Activated naive CD8-positive, alpha-beta T cell treated with anti-CD3 and anti-CD28 coated beads, Interleukin-2, amount 50 U/mL, for 16 hours (primary cell): Measurements from ENCODE around the gene SEC14L2.
"Not testable (repeated sequence)": the region's sequence is repeated elsewhere in the genome, so short reads cannot be mapped to it uniquely, and the experiment has no call there.

Experiments used
- DNase-seq: peaks from one replicate; pipeline ENCODE4 v3.0.0-alpha.2; 2020; ENCODE audit warnings: low read depth, low spot score

The SEC14L2 gene

DNA sequence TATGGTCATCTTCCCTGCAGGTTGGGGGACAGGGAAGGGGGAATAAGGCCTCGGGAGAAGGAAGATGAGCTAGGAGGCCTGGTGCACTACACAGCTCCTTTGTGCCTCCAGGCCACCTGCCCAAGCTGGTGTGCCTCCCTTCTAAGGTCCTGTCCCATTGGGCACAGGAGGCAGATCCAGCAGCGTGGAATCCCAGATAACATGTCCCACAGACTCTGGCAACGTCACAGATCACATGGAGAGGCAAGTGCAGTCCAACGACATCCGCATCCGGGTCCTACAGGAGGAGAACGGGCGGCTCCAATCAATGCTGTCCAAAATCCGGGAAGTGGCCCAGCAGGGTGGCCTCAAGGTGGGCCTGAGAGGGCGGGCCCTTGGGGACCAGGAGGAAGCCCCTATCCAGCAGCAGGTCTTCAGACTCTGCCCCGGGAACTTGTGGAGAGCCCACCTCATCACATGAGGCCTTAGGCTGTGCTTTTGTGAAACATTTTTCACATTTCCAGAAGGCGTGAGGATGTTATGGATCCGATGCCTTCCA is 21.4 kb upstream of the SEC14L2 start:
- DNase-seq: no peak

DNA sequence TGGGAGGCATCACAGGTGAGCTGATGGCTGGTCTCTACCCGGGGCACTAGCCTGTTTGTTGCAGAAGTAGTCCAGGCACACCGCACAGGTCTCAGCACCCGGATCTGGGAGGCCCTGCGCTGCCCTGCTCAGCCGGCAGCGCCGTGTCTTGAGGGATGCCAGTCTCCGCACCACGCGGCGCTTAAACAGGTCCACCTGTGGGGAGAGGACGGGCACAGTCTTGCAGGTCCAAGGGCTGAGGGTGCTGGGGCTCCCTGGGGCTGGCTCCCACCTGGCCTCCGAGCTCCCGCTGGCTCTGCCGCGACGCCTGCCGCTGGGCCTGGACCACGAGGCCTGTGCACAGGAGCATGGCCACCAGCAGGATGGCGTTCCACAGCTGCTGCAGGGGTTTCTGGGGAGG is 16.8 kb upstream of the SEC14L2 start:
- DNase-seq: no peak

DNA sequence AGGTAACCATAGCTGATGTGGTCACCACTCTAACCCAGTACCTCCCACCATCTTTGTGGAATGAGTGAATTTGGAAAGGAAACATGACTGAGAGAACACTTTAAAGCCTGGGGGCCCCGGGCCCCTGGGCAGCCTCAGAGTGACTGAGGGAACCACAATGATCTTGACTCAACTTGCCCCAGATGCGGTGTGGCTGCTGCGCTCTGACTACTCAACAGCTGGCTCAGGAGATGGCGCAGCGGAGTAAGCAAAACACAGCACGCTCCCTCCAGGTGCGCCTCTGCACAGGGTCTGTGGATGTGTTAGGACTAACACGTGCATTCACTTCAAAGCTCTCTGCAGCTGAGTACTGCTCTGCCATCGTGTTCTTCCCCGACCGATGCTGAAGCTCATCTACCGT is 15.6 kb upstream of the SEC14L2 start:
- DNase-seq: no peak

DNA sequence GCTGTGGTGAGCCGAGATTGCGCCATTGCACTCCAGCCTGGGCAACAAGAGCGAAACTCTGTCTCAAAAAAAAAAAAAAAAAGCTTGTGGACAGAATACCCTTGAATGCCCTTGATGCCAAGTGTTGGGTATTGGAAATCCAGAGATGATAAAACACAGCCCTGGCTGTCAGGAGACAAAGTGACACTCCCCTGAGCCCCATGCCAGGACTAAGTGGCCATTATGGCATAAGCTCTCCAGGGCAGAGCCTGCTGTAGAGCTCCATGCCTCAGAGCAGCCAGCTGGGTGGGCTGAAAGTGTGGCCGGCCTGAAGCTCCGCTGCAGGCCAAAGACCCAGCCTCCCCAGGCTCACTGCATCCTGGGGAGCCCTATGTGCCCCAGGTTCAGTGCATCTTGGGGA is 14.5 kb upstream of the SEC14L2 start:
- DNase-seq: no peak

DNA sequence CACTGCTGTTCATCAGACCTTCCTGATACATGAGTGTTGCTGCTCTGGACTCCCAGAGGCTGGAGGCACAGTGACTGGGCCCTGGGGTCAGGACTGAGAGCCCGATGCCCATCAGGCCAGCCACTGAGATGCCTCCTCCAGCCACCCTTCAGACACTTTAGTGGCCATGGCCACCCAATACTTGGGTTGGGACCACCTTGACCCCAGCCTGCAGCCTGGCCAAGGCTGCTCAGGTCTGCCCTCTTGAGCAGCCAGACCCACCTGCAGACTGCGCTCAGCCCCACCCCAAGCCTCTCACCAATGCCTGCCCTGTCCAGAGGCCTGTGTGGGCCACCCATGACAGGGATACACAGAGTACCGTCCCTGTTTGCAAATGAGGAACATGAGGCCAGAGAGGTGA is 13.8 kb upstream of the SEC14L2 start:
- no peak for DNase-seq

DNA sequence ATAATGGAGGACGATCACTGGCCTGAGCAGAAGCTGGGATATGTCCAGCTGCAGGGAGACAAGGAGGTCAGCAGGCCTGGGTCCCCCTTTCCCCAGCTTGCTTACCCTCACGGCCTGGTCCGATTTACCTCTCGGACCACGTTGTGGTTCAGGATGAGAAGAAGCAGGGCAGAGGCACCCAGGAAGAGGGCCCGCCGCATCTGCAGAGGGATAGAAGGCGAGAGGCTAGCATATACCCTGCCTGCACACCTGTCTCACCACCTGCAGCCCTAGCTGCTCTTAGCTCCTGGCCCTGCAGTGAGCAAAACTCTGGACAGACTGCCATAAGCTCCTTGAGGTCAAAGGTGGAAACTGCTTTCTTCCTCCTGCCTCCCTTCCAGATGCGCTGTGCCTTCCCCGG is 10.9 kb upstream of the SEC14L2 start:
- DNase-seq: no peak

DNA sequence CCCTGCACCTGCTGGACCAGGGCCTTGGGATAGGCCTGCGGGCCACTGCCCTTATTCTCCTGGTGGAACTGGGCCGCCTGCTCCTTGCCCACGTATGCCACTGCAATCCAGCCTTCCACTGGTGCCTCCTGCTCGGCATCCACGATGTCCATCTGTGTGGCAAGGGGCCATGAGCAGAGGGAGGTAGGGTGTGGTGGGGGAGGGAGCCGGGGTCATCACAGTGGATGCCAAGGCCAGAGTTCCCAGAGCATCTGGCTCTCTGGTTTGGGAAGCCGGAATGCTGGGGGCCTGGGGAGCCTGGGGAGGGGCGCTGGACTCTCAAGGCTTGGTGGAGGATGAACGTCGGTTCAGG is 10.2 kb upstream of the SEC14L2 start:
- DNase-seq: no peak

DNA sequence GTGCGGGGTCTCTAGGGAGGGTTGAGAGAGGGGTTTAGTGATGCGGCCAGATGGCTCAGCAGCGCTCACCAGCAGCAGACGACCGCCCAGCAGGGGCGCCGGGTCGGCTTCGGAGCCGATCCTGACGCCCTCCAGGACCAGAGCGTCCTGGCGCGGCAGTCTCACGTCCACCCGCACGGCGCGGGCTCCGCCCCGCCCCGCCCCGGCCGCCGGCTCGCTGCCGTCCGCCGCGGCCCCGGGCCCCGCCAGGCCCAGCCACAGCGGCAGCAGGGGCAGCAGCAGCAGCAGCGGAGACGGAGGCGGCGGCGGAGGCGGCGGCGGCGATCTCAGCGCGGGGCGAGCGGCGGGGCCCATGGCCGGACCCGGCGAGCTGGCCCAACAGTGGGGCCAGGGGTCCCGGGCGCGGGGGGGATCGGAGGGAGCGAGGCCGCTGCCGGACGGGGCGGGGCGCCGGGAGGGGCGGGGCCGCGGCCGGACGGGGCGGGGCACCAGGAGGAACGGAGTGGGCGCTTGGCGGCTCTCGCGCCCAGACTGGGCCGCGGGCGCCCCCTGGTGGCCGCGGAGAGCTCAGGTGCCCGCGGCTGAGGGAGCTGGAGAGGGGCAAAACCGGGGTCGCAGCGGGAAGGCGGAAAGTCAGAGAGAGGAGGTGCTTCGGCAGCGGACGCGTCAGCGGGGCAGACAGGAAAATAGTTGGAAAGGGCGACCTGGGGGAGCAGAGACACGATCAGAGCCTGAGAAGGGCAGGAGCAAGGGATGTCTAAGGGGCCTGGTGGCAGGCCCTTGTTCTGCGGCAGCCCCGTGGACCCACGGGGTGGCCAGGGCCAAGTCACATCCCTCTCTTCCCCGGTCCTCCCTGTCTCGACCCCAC is 9.6 kb upstream of the SEC14L2 start, which contains the start of gene RNF215:
RNF215 (minus strand) TSS at position 452 of the 868 bp plus-strand sequence; CDS start at position 354, 98 bp downstream.
- DNase-seq: peak; percentile 44

DNA sequence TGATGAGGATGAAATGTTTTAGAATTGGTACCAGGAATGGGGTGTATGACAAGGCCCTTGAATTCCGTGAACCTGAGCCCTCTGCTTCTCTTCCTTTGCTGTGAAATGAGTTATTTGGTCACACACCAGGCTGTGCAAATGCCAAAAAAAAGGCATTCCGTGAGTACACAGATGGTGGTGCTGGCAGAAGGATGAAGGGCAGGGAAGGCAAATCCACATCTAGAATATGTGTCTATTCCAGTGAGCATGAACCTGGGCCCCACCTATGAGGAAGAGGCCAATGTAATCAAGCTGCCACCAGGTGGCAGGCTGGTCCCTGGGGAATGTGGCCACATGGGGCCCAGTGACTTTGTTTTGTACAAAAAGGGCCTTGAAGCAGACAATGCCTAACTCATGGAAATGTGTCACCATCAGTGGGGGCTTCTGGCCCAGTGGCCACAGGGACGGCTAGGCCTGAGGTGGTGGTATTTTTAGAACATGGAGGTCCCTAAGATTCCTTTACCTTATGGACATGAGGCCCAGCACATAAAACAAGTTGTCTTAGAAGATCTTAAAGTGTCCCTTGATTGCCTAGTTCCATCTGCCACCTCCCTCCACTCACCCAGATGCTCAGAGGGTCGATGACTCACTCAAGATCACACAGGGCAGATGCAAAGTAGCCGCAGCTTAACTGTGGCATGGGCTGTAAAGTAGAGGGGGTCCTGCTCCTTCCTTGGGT is 5.7 kb upstream of the SEC14L2 start:
- peak; percentile 57 for DNase-seq

DNA sequence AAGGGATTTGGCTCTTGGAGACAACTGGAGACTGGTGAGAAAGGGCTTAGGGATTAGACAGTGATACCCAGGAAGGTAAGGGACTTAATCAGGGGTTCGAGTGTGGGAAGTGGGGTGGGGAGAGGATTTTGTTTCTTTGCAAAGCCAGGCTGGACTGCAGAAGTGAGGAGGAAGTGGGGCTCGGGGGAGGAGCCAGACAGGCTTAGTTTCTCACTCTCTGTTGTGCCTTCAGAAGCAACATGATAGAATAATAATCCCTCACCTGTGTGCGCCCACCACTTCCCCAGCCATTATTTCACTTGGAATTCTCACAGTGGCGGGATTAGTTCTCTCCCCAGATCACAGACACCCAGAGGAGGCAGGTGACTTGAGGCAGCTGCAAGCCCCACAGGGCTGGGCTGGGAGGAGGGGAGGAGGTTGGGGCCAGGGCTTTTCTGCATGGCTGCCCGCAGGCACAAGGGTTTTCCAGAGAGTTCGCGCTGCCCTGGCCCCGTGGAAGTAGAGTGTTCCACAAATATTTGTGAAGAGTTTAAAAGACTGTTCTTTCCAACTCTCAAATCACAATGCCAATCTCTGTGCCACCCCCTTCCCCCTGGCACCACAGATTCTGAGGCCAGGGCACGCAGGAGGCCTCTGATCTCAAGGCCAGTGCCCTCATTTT is 4.0 kb upstream of the SEC14L2 start:
- DNase-seq: no peak

DNA sequence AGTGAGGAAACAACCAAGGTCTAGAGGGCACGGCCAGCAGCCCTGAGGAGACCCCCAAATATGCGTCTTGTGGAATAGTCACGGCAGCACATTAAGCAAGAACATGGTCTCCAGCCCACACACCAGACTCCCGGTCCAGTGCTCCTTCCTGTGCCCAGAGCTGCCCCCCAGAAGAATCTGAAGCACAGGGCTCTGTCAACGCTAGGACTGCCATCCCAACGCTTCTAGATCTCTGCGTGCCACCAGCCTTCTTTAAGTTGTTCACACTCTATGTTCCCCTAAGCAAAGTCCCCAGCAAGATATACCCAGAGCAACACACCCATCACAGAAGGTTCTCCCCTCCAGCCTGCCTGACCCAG is 3.5 kb upstream of the SEC14L2 start:
- DNase-seq: no peak

DNA sequence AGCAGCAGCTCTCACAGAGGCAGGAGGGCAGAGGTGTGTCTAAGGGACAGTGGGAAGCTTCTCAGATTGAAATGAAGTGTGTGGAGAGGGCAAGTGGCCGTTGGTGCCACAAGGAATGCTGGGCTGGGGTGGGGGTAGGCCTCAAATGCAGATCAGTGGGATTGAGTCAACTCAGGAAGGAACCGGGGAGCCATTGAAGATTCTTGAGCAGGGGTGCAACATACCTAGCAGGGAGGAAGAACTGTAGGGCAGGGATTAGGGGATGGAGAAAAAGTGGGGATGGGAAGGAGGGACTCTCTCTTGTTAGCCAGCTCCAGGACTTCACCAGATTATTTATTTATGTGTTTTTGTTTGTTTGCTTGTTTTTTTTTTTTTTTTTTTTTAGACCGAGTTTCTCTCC is 2.9 kb upstream of the SEC14L2 start:
- no peak for DNase-seq

DNA sequence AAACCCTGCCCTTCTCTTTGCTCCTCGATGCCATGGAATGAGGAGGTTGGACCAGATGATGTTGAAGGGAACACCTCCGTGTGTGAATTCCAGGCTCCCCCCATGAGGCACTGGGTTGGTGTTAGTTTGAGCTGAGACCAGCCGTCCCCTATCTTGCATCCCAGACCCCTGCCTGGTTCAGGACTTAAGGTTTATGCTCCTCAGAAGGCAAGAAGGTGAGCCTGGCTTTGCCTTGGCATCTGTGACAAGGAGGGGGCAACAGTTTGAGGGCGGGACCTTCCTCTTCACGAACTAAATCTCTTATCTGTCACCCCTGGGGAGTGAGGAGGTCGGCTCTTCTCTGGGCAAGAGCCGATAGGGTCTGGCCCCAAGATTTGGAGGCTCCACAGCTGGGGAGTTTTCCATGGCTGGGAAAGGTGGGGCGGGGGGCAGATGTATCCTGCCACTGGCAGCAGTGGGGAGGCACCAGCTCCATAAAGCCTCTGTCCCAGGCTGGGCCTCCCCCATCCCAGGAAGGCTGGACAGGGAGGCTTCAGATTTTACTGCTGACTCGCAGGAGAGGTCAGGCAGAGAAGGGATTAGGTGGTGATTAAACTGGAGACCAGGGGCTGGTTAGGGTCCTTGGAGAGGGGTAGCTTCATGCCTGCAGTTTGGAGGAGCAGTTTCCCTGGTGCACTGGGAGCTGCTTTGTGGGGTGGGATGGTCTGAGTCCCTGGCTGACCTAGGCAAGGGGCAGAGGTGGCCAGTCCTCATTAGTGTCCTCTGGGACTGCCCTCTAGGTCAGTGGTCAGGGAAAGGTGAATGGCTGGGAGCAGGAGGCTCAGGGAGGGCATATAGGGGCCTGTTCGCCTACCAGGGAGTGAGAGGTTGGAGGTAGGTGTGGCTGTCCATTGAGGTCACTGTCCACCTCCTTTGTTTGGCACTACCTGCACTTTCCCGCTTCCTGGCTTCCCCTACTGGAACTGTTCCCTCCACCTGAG is 1.1 kb downstream of the SEC14L2 start:
- DNase-seq: no peak

DNA sequence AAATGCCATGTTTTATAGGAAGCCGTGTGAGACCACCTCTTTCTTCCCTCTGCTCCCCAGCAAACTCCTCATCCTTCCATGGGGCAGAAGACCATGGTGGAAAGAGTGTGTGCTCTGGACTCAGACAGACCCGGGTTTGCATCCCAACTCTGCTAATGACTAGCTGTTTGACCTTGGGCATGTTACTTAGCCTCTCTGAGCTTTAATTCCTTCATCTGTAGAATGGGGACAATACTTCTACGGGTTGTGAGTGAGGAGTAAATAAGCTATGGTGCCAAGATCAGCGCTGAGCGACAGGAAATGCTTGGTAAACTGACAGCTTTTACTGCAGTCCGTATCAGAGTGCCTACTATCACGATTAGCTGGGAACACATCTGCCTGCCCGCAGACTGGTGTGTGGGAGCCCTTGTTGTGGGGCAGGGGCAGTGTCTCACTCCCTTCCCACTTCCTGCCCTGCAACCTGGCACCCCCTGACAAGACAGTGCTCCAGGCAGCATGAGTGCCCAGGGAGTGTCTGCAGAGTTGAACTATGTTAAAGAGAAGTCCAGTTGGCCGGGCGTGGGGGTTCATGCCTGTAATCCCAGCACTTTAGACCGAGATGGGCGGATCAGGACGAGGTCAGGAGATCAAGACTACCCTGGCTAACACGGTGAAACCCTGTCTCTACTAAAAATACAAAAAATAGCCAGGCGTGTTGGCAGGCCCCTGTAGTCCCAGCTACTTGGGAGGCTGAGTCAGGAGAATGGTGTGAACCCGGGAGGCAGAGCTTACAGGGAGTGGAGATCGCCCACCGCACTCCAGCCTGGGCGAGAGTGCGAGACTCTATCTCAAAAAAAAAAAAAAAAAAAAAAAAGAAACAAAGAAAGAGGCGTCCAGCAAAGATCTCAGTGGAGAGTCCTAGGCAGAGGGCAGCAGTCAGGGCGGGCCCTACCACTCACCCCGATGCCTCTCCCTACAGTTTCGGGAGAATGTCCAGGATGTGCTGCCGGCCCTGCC is 2.2 kb downstream of the SEC14L2 start:
- no peak for DNase-seq

DNA sequence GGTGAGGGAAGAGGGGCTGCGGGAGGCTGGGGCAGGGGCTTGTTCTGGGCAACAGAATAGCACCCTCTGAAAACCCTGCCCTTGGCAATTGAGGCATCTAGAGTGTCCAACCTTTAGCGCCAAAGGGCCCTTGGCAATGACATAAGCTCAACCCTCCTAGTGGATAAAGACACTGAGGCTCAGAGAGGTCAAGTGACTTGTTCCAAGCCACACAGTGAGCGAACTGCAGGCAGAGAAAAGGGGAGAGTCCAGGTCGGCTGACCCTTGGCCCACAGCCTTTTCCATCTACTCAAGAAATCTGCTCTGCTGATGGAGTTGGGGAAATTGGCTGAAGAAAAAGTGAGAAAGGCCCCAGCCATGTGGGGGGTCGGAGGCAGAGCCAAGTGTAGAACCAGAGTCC is 2.9 kb downstream of the SEC14L2 start:
- DNase-seq: no peak

DNA sequence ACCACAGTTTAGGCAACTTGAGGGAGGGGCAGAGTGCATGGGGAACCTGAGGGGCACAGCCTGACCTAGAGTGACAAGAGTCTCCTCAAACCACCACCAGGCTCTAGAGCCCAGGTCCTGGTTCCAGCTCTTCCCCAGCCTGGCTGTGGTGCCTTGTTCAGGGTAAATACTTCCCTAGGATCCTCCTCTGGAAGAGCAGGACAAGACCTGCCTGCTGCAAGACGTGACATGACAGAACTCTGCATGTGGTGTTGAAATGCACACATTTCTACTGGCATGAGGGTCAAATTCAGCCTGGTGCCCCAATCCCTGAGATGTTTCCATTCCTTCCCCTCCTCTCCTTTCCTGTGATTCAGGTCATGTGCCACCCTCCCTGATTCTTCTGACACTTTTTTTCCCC is 3.3 kb downstream of the SEC14L2 start:
- no peak for DNase-seq

DNA sequence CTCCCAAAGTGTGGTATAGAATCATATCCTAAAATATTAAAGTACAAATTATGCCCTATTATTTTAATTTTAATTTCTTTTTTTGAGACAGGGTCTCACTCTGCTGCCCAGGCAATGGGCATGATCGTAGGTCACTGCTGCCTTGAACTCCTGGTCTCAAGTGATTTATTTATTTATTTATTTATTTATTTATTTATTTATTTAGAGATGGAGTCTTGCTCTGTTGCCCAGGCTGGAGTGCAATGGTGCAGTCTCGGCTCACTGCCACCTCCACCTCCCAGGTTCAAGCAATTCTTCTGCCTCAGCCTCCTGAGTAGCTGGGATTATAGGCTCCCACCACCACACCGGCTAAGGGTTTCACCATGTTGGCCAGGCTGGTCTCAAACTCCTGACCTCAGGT is 4.2 kb downstream of the SEC14L2 start:
- DNase-seq: not testable (repeated sequence)

DNA sequence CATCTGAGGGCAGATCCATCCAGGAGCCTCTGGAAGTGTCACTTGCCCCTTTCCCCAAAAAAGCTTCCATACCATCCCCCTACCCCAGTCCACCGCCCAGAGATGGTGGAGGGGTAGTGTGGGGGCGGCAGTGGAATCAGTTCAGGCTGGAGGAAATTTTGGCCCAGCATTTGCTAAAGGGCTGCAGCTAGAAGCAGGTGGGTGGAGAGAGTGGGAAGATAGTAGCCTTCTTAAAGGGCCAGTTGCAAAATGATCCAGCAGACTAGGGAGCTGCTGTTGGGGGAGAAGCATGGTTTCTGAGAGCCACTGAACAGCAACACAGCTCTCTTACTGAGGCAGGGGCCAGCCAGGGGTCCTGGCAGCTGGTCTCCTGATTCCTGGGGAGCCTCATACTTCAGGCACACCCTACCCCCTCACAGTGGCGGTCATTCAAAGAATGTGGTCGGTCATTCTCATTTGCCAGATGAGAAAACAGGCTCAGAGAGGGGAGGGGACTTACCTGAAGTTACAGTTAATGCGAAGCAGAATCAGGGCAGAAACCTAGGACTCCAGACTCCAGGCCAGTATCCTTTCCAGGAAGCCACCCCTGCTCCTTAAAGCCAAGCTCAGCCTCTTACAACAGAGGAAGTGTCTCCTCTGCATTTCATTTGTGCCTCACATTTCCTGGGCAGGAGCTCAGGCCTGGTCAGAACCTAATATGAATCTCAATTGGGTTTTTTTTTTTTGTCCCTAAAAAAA is 5.4 kb downstream of the SEC14L2 start:
- DNase-seq: no peak

DNA sequence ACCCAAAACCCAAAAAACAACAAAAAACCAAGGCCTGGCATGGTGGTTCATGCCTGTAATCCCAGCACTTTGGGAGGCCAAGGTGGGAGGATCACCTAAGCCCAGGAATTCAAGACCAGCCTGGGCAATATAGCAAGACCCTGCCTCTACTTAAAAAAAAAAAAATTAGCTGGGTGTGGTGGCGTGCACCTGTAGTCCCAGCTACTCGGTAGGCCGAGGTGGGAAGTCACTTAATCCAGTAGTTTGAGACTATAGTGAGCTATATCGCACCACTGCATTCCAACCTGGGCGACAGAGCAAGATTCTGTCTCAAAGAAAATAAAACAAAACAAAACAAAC is 5.9 kb downstream of the SEC14L2 start:
- not testable (repeated sequence) for DNase-seq
